Stimulated activated CD4-positive, alpha-beta T cell treated with anti-CD3 and anti-CD28 coated beads, Interleukin-4, amount 100 ng/mL, for 48 hours (primary cell): ENCODE measurements around the gene ZGLP1.
"Not testable (repeated sequence)": the region's sequence is repeated elsewhere in the genome, so short reads cannot be mapped to it uniquely, and the experiment has no call there.

ENCODE experiments used
- DNase-seq, 2 donors: peaks; one replicate each; pipeline ENCODE4 v3.0.0-alpha.2; 2020; ENCODE audit warnings: low read depth in 2 of 2

ZGLP1 gene

DNA sequence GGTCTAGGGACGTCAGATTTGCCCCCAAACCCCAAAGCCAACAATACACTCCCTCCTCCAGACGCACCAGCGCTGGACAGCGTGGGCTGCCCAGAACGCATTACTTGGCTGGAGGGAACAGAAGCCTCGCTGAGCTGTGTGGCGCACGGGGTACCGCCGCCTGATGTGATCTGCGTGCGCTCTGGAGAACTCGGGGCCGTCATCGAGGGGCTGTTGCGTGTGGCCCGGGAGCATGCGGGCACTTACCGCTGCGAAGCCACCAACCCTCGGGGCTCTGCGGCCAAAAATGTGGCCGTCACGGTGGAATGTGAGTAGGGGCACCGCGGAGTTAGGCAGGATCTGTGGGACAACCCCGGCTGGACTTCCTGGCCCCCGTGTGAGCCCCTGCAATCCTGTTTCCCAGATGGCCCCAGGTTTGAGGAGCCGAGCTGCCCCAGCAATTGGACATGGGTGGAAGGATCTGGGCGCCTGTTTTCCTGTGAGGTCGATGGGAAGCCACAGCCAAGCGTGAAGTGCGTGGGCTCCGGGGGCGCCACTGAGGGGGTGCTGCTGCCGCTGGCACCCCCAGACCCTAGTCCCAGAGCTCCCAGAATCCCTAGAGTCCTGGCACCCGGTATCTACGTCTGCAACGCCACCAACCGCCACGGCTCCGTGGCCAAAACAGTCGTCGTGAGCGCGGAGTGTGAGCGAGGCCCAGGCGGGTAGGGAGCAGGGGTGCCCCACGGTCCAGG is 15.8 kb downstream of the ZGLP1 start:
- no peak for DNase-seq

DNA sequence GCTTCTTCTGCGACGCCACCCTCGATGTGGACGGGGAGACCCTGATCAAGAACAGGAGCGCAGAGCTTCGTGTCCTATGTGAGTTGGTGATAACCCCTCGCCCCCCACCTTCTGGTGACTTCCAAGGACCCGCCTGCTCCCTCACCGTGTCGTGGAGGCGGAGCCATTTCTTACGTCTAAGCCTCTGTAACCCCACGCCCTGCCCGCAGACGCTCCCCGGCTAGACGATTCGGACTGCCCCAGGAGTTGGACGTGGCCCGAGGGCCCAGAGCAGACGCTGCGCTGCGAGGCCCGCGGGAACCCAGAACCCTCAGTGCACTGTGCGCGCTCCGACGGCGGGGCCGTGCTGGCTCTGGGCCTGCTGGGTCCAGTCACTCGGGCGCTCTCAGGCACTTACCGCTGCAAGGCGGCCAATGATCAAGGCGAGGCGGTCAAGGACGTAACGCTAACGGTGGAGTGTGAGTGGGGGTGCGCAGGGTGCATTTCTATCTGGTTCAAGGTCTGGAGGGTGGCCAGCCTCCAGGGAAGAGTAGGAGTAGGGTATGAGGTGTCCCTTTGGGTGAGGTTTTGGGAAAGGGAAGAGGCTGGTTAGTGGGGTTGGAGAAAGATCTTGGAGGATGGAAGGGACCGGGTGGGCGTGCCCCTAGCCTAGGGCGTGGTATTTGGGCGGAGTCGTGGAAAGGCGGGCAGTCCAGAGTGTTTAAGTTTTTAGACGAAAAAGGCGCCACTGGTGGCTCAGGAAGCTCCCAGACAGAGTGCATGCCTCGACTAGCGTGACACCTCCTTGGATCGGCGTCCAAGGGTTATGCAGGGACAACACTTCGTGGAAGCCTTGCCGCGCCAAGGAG is 16.6 kb downstream of the ZGLP1 start:
- DNase-seq = no peak

DNA sequence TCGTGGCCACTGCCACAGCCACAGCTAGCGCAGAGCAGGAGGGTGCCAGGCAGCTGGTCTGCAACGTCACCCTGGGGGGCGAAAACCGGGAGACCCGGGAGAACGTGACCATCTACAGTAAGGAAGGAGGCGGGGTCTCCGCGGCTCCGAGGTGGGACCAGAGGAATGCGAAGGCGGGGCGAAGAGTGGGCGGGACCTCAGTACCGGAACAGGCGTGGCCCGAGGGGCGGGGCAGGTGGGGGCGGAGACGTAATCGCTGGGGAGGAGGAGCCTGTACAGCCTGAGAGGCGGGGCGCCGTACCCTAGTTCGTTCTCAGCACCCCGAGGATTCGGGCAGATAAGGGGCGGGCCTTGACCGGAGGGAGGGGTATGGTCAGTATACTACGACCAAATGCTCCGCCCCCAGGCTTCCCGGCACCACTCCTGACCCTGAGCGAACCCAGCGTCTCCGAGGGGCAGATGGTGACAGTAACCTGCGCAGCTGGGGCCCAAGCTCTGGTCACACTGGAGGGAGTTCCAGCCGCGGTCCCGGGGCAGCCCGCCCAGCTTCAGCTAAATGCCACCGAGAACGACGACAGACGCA is 17.3 kb downstream of the ZGLP1 start:
- peak; percentile 67 to 86 for DNase-seq

DNA sequence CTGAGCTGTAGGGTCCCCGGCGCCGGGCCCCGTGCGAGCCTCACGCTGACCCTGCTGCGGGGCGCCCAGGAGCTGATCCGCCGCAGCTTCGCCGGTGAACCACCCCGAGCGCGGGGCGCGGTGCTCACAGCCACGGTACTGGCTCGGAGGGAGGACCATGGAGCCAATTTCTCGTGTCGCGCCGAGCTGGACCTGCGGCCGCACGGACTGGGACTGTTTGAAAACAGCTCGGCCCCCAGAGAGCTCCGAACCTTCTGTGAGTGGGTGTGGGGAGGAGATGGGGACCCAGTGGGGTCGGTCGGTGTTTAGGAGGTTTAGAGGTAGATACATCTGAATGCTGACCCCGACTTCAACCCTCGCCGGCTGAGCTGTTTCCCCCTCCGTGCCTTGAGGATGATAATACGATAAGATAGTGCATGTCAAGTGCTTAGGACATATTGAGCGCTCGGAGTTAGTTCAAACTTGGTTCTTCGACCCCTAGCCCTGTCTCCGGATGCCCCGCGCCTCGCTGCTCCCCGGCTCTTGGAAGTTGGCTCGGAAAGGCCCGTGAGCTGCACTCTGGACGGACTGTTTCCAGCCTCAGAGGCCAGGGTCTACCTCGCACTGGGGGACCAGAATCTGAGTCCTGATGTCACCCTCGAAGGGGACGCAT is 17.9 kb downstream of the ZGLP1 start:
- no peak for DNase-seq

DNA sequence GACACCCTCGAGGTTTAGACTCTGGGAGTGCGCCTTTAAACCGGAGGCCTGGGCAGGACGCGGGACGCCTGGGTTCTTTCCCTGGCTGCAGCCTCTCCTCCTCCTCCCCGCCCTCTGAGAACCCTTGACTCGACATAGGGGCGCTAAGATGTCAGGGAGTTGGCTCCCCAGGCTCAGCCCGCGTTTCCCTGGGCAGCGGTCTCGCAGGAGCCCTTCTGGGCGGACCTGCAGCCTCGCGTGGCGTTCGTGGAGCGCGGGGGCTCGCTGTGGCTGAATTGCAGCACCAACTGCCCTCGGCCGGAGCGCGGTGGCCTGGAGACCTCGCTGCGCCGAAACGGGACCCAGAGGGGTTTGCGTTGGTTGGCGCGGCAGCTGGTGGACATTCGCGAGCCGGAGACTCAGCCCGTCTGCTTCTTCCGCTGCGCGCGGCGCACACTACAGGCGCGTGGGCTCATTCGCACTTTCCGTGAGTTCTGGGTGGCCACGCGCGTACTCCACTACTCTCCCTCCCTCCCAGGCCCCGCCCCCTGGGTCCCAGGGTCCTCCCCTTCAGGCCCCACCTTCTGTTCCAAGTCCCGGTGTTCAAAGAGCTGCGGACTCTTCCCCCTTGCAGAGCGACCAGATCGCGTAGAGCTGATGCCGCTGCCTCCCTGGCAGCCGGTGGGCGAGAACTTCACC is 18.6 kb downstream of the ZGLP1 start:
- peak in 1 of 2 donors; percentile 52 for DNase-seq

DNA sequence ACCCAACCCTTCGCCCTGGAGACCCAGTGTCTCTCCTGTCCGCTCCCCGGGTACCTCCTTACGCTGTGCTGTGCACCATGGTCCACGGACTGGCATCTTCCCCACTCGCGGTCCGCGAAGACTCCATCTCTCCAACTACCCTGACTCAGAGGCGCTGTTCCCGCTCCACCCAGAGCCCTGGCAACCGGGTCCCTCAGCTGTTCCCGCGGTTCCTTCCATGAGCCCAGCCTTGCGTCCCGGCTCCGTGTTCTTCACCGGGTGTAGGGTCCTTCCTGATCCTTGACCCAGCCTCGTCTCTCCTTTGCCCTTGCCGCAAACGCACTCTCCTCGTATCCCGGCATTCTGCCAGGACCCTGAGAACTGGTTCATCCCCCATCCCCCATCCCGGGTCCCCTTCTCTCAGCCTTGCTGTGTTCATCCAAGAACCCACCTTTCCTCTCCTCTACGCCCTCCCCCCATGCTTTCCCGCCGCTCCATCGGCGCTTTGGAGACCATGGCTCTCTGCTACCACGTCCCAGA is 19.2 kb downstream of the ZGLP1 start:
- no peak for DNase-seq

DNA sequence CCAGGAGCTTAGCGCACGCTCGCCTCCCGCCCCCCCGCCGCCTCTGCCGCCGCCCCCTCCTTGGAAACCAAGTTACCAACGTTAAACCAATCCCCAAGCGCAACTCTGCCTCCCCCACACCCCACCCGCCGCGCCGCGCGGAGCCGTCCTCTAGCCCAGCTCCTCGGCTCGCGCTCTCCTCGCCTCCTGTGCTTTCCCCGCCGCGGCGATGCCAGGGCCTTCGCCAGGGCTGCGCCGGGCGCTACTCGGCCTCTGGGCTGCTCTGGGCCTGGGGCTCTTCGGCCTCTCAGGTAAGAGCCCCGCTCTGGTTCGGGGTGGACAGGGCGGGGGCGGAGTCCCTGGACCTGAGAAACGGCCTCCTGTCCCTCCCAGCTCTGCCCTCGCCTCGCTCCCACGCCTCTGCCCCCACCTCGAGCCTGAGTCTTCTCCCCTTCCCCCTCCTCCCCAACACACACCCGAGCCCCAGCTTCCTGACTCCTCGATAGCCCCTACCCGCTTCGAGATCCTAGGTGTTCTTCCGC is 19.7 kb downstream of the ZGLP1 start, which contains the start of gene ICAM5:
Gene ICAM5 (plus strand): TSS at position 117 of the 521 bp plus-strand sequence. CDS start 92 bp downstream, at position 209.
- peak in 1 of 2 donors; percentile 25 for DNase-seq

DNA sequence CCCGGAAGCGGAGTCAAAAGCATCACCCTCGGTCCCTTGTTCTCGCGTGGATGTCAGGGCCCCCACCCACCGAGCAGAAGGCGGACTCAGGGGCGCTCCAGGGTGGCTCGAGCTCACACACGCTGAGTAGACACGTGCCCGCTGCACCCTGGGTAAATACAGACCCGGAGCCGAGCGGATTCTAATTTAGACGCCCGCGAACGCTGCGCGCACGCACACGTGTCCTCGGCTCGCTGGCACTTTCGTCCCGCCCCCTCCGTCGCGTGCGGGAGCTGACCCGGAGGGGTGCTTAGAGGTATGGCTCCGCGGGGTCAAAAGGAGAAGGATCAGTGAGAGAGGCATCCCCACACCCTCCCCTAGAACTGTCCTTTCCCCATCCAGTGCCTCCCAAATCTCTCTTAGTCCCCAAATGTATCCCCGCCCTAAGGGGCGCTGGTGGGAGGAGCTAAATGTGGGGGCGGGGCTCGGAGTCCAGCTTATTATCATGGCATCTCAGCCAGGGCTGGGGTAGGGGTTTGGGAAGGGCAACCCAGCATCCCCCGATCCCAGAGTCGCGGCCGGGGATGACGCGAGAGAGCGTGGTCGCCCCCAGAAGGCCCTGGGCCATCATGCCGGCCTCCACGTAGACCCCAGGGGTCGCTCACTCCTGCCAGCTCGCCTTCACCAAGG is 20.3 kb downstream of the ZGLP1 start:
- peak in 1 of 2 donors; percentile 66 for DNase-seq

DNA sequence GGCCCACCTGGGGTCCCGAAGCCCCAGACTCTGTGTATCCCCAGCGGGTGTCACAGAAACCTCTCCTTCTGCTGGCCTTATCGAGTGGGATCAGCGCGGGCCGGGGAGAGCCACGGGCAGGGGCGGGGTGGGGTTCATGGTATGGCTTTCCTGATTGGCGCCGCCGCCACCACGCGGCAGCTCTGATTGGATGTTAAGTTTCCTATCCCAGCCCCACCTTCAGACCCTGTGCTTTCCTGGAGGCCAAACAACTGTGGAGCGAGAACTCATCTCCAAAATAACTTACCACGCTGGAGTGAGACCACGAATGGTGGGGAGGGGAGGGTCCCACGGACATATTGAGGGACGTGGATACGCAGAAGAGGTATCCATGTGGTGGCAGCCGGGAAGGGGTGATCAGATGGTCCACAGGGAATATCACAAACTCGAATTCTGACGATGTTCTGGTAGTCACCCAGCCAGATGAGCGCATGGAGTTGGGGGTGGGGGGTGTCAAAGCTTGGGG is 20.9 kb downstream of the ZGLP1 start:
- peak in 1 of 2 donors; percentile 46 for DNase-seq

DNA sequence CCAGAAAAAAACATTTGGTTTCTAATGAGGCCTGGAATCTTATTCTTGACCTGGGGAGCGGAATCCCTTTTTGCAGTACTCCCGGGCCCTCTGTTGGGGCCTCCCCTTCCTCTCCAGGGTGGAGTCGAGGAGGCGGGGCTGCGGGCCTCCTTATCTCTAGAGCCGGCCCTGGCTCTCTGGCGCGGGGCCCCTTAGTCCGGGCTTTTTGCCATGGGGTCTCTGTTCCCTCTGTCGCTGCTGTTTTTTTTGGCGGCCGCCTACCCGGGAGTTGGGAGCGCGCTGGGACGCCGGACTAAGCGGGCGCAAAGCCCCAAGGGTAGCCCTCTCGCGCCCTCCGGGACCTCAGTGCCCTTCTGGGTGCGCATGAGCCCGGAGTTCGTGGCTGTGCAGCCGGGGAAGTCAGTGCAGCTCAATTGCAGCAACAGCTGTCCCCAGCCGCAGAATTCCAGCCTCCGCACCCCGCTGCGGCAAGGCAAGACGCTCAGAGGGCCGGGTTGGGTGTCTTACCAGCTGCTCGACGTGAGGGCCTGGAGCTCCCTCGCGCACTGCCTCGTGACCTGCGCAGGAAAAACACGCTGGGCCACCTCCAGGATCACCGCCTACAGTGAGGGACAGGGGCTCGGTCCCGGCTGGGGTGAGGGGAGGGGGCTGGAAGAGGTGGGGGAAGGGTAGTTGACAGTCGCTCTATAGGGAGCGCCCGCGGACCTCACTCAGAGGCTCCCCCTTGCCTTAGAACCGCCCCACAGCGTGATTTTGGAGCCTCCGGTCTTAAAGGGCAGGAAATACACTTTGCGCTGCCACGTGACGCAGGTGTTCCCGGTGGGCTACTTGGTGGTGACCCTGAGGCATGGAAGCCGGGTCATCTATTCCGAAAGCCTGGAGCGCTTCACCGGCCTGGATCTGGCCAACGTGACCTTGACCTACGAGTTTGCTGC is 22.5 kb downstream of the ZGLP1 start, which contains the start of gene ICAM4:
Gene ICAM4 (plus strand): TSS at position 153 of the 935 bp plus-strand sequence. CDS start 58 bp downstream, at position 211.
- peak in 1 of 2 donors; percentile 37 for DNase-seq

DNA sequence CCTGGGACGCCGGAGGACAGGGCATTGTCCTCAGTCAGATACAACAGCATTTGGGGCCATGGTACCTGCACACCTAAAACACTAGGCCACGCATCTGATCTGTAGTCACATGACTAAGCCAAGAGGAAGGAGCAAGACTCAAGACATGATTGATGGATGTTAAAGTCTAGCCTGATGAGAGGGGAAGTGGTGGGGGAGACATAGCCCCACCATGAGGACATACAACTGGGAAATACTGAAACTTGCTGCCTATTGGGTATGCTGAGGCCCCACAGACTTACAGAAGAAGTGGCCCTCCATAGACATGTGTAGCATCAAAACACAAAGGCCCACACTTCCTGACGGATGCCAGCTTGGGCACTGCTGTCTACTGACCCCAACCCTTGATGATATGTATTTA is 24.2 kb downstream of the ZGLP1 start:
- no peak for DNase-seq

DNA sequence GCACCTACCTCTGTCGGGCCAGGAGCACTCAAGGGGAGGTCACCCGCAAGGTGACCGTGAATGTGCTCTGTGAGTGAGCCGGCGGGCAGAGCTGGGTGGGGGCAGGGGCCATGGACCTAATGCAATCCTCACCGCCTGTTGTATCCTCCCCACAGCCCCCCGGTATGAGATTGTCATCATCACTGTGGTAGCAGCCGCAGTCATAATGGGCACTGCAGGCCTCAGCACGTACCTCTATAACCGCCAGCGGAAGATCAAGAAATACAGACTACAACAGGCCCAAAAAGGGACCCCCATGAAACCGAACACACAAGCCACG is 24.7 kb downstream of the ZGLP1 start:
- no peak for DNase-seq

DNA sequence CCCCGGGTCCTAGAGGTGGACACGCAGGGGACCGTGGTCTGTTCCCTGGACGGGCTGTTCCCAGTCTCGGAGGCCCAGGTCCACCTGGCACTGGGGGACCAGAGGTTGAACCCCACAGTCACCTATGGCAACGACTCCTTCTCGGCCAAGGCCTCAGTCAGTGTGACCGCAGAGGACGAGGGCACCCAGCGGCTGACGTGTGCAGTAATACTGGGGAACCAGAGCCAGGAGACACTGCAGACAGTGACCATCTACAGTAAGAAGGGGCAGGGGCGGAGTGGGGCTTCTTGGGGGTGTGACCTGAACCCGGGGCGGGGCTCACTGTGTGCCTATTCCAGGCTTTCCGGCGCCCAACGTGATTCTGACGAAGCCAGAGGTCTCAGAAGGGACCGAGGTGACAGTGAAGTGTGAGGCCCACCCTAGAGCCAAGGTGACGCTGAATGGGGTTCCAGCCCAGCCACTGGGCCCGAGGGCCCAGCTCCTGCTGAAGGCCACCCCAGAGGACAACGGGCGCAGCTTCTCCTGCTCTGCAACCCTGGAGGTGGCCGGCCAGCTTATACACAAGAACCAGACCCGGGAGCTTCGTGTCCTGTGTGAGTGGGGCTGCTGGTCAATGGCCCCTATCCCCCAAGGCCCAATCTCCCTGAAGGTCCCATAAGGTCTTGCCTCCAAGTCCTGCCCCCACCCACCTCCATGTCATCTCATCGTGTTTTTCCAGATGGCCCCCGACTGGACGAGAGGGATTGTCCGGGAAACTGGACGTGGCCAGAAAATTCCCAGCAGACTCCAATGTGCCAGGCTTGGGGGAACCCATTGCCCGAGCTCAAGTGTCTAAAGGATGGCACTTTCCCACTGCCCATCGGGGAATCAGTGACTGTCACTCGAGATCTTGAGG is 25.3 kb downstream of the ZGLP1 start:
- no peak for DNase-seq

DNA sequence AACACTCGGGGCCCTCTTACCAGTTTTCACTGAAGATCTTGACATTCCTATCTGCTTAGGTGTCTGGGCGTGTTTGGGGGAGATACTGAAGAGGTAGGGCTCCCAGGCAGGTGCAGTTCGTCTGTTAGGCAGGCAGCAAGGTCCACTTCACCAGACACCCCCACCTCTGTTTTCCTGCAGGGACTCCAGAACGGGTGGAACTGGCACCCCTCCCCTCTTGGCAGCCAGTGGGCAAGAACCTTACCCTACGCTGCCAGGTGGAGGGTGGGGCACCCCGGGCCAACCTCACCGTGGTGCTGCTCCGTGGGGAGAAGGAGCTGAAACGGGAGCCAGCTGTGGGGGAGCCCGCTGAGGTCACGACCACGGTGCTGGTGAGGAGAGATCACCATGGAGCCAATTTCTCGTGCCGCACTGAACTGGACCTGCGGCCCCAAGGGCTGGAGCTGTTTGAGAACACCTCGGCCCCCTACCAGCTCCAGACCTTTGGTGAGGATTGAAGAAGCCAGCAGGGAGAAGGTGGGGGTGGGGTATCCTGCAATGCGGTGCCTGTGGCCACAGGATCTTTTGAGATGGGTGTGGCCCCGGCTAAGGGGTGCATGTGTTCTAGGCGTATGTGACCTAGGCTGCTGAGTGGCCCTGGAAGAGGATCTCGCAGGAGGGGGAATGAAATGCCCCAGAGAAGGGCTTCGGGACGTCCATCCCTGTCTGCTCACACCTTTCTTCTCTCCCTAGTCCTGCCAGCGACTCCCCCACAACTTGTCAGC is 26.1 kb downstream of the ZGLP1 start:
- DNase-seq = no peak

DNA sequence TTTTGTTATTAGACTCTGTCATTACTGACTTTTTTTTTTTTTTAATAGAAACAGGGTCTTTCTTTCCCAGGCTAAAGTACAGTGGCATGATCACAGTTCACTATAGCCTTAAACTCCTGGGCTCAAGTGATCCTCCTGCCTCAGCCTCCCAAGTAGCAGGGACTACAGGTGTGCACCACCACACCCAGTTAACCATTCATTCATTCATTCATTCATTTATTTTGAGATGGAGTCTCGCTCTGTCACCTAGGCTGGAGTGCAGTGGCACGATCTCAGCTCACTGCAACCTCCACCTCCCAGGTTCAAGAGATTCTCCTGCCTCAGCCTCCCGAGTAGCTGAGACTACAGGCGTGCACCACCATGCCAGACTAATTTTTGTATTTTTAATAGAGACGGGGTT is 27.6 kb downstream of the ZGLP1 start:
- DNase-seq = not testable (repeated sequence)

DNA sequence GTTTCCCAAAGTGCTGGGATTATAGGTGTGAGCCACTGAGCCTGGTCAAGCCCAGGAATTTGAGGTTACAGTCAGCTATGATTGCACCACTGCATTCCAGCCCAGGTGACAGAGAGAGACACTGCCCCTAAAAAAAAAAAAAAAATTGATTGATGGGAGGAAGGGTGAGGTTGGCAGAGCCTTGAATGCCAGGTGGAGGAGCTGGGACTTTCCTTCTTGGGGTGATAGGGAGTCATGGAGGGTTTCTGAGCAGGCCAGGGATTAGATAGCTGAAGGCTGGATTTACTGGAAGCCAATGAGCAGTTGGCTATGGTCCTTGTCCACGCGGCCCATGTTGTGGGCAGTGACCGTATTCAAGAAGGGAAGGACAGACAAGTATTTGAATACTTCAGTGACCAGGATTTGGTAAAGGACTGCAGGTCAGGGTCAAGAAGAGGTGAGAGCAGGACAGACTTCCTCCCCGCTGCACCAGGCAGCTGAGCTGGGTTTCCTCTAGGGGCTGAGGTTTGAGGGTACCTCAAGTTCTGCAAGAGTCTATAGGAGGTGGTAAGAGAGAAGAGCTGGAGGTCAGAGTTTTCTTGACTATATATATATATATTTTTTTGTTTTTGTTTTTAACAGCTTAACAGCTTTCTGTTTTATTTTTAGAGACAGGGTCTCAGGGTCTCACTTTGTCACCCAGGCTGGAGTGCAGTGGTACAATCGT is 29.7 kb downstream of the ZGLP1 start:
- no peak for DNase-seq

DNA sequence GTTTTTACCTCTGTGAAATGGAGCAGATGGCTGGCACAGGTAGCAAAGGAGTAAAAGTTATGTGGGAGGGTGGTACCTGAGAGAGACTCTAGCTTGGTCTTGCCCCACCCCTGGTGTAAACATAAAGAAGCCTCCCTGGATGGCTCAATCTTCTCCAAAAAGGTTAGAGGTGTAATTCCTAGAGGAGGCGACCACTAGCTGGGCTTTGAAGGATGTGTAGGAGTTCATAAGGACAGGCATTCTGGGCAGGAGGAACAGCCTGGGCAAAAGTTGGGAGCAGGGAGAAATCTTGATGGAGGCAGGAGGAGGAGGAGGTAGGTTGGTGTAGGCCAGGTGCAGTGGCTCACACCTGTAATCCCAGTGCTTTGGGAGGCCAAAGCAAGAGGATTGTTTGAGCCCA is 30.7 kb downstream of the ZGLP1 start:
- no peak for DNase-seq
